ENCODE data around the gene ALOXE3.
A peak's percentile ranks its signal among the peaks of the same experiment; 100 is the strongest.

ALOXE3 gene

DNA sequence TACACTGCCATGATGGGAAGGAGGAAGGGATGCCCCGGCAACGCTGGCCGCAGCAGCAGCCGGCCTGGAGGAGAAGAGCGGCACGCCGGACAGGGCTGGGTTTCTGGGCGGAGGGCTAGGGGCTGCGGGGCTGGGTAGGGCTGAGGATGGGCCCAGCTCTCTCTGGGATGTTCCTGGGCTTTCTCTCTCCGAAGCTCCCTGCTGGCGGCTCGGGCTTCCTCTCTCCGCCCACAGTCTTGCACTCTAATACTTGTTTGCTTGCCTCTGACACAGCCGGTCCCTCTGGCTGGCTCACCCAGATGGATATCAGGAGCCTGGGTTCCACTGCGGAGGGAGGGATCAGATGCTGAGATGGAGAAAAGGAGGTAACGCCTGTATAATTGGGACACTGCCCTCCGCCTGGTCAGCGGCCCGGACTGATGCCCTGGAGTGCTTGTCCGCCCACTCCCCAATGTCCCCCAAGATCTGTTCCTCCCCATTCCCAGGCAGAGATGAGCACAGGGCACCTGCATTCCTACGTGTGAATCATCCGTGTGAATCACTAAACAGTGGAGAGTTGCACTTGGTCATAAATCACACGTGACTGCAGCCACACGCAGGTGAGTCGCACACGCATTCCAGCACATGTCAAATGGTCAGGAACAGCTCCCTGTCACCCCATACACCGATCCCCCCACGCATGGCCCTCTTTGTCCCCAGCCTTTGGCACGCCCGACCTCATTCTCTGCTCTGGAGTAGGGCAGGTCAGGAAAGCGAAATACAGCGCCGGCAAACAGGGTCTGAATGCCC, at the start of gene ALOXE3:
ALOXE3 (minus strand) TSS at position 535 of the 789 bp plus-strand sequence; CDS start at position 11, 524 bp downstream.
- H4K20me1 ChIP-seq: peaks cover 5 to 37% (median 25%) of the 10 kb centered on the region in 11 experiments; a peak in 20 of 22 replicates
- peak within 1 kb of the TSS; percentile 91 to 100 (median 99) for H3K4me2 ChIP-seq
- H3K27ac ChIP-seq: peak within 1 kb of the TSS in 9 of 11 experiments; percentile 7 to 59 (median 32); a peak in 15 of 22 replicates
- no peaks in the 10 kb centered on the region for H3K9me3 ChIP-seq (replicated peaks in 1 of 11)
- no peaks in the 10 kb centered on the region for H3K36me3 ChIP-seq
- H3K4me3 ChIP-seq: peak within 1 kb of the TSS; percentile 57 to 79 (median 69)
- no peak for TF ChIP-seq Cebpa-rat (IDR thresholded peaks at IDR 0.05)
- peaks cover 36 to 55% (median 44%) of the 10 kb centered on the region in 10 experiments for H3K4me1 ChIP-seq
- H3K27me3 ChIP-seq: peaks cover 63 to 85% (median 82%) of the 10 kb centered on the region in 11 experiments
- H3K9ac ChIP-seq: peak within 1 kb of the TSS; percentile 52 to 79 (median 65); a peak in 21 of 22 replicates

DNA sequence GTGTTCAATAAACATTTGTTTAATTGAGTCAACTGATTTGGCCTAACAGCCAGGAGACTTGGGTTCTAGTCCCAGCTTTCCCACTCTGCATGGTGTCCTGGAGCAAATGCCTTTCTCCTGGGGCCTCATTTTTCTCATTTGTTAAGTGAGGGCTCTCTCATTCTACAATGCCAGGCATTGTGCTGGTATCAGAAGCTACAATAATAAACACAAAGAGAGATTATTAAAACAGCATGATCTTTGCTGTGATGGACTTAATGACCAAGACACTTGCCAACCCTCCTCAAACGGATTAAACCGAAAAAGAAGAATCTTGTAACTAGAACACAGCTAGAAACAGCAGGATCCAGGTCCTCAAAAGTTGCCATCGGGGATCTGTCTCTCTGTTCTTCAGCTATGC, 49.2 kb upstream of the ALOXE3 start:
- H3K36me3 ChIP-seq: no peaks in the 10 kb centered on the region
- peaks cover 0 to under 1% (median 0%) of the 10 kb centered on the region in 11 experiments; a peak in 2 of 22 replicates for H4K20me1 ChIP-seq
- H3K27ac ChIP-seq: no peak overlapping the region
- peaks cover 40 to 54% (median 51%) of the 10 kb centered on the region in 10 experiments for H3K4me1 ChIP-seq
- H3K4me3 ChIP-seq: no peak overlapping the region
- no peak for TF ChIP-seq Cebpa-rat (IDR thresholded peaks at IDR 0.05)
- peak overlapping the region in 4 of 11 experiments; percentile 8 to 19 (median 17); a peak in 2 of 22 replicates for H3K9ac ChIP-seq
- no peak overlapping the region for H3K4me2 ChIP-seq
- no peaks in the 10 kb centered on the region for H3K27me3 ChIP-seq
- H3K9me3 ChIP-seq (replicated peaks in 1 of 11): no peaks in the 10 kb centered on the region

- no peak for TF ChIP-seq Cebpa-rat (IDR thresholded peaks at IDR 0.05)
- H4K20me1 ChIP-seq: peaks cover 0 to 8% (median 5%) of the 10 kb centered on the region in 11 experiments; a peak in 16 of 22 replicates
- H3K4me3 ChIP-seq: no peak overlapping the region
- H3K27ac ChIP-seq: no peak overlapping the region
- H3K27me3 ChIP-seq: no peaks in the 10 kb centered on the region
- no peak overlapping the region for H3K4me2 ChIP-seq
- peaks cover 0 to under 1% (median 0%) of the 10 kb centered on the region in 11 experiments; a peak in 3 of 22 replicates for H3K36me3 ChIP-seq
- peaks cover 38 to 52% (median 47%) of the 10 kb centered on the region in 10 experiments for H3K4me1 ChIP-seq
- no peaks in the 10 kb centered on the region for H3K9me3 ChIP-seq (replicated peaks in 1 of 11)
- H3K9ac ChIP-seq: peak overlapping the region in 3 of 11 experiments; percentile 18 to 31 (median 26); a peak in 2 of 22 replicates
These were observed 48.4 kb upstream of the ALOXE3 start for GRCh38 chr17:8166731-8167130.

- Histone ChIP-seq H3K4me2 (peak overlapping the region; percentile 82 to 100 (median 95)), H3K9ac (peak overlapping the region; percentile 55 to 100 (median 99); a peak in 19 of 22 replicates), H3K27me3 (no peaks in the 10 kb centered on the region), H3K4me1 (peaks cover 45 to 52% (median 47%) of the 10 kb centered on the region in 10 experiments), H3K9me3 (replicated peaks in 1 of 11) (no peaks in the 10 kb centered on the region), H3K4me3 (peak overlapping the region in 3 of 10 experiments; percentile 40 to 100 (median 96); a peak in 4 of 20 replicates), H3K27ac (peak overlapping the region; percentile 93 to 100 (median 98); a peak in 20 of 22 replicates), H3K36me3 (peaks cover 8 to 20% (median 15%) of the 10 kb centered on the region in 11 experiments; a peak in 19 of 22 replicates), H4K20me1 (peaks cover 4 to 28% (median 20%) of the 10 kb centered on the region in 11 experiments; a peak in 17 of 22 replicates)
- TF ChIP-seq Cebpa-rat (IDR thresholded peaks at IDR 0.05): no peak
These were observed 46.5 kb upstream of the ALOXE3 start for GRCh38 chr17:8164815-8165131.

GRCh38 chr17:8163978-8164814, 45.9 kb upstream of the ALOXE3 start:
- H3K27ac ChIP-seq: peak overlapping the region; percentile 93 to 100 (median 98); a peak in 21 of 22 replicates
- peak overlapping the region; percentile 96 to 100 (median 99); a peak in 21 of 22 replicates for H3K9ac ChIP-seq

GRCh38 chr17:8162997-8163977, 45.0 kb upstream of the ALOXE3 start:
- H3K4me2 ChIP-seq: peak overlapping the region; percentile 82 to 100 (median 95)
- no peaks in the 10 kb centered on the region for H3K9me3 ChIP-seq (replicated peaks in 1 of 11)
- peaks cover 13 to 26% (median 21%) of the 10 kb centered on the region in 11 experiments; a peak in 20 of 22 replicates for H3K36me3 ChIP-seq
- peak overlapping the region; percentile 93 to 100 (median 98) for H3K27ac ChIP-seq
- H3K9ac ChIP-seq: peak overlapping the region; percentile 96 to 100 (median 99)
- peak overlapping the region; percentile 92 to 100 (median 100) for H3K4me3 ChIP-seq
- peaks cover 10 to 37% (median 26%) of the 10 kb centered on the region in 11 experiments; a peak in 17 of 22 replicates for H4K20me1 ChIP-seq
- TF ChIP-seq Cebpa-rat (IDR thresholded peaks at IDR 0.05): no peak
- no peaks in the 10 kb centered on the region for H3K27me3 ChIP-seq
- H3K4me1 ChIP-seq: peaks cover 51 to 61% (median 55%) of the 10 kb centered on the region in 10 experiments

More at GRCh38 chr17:8163978-8164814, 45.9 kb upstream of the ALOXE3 start:
- H3K27me3 ChIP-seq: no peaks in the 10 kb centered on the region
- peaks cover 9 to 34% (median 26%) of the 10 kb centered on the region in 11 experiments; a peak in 17 of 22 replicates for H4K20me1 ChIP-seq
- H3K4me2 ChIP-seq: peak overlapping the region; percentile 82 to 100 (median 95)
- peak overlapping the region; percentile 40 to 100 (median 100); a peak in 13 of 20 replicates for H3K4me3 ChIP-seq
- peaks cover 13 to 26% (median 21%) of the 10 kb centered on the region in 11 experiments; a peak in 20 of 22 replicates for H3K36me3 ChIP-seq
- H3K4me1 ChIP-seq: peaks cover 49 to 56% (median 51%) of the 10 kb centered on the region in 10 experiments
- no peaks in the 10 kb centered on the region for H3K9me3 ChIP-seq (replicated peaks in 1 of 11)
- TF ChIP-seq Cebpa-rat (IDR thresholded peaks at IDR 0.05): no peak

GRCh38 chr17:8162233-8162996, 44.1 kb upstream of the ALOXE3 start, which contains the start of gene VAMP2:
Gene VAMP2 (minus strand): TSS chr17:8162948. CDS start chr17:8162879, 69 bp downstream.
- peaks cover 13 to 30% (median 21%) of the 10 kb centered on the region in 11 experiments; a peak in 20 of 22 replicates for H3K36me3 ChIP-seq
- peak within 1 kb of the TSS; percentile 92 to 100 (median 100) for H3K4me2 ChIP-seq
- H3K9ac ChIP-seq: peak within 1 kb of the TSS; percentile 96 to 100 (median 99)
- peak within 1 kb of the TSS; percentile 93 to 100 (median 98) for H3K27ac ChIP-seq
- no peak for TF ChIP-seq Cebpa-rat (IDR thresholded peaks at IDR 0.05)
- no peaks in the 10 kb centered on the region for H3K9me3 ChIP-seq (replicated peaks in 1 of 11)
- no peaks in the 10 kb centered on the region for H3K27me3 ChIP-seq
- peaks cover 10 to 37% (median 26%) of the 10 kb centered on the region in 11 experiments; a peak in 17 of 22 replicates for H4K20me1 ChIP-seq
- peaks cover 51 to 65% (median 61%) of the 10 kb centered on the region in 10 experiments for H3K4me1 ChIP-seq
- H3K4me3 ChIP-seq: peak within 1 kb of the TSS; percentile 92 to 100 (median 100)
